NCI-H1930 (cell line): ENCODE measurements around the gene CIPC.

ENCODE experiments used
- DNase-seq, 2 experiments: peaks; one replicate each; lab custom pipeline; 2025; lab: John Stamatoyannopoulos, UW

CIPC gene

GRCh38 chr14:77126461-77126990 lies 28.5 kb downstream of the CIPC start:
- DNase-seq = no peak

GRCh38 chr14:77128414-77128891 lies 30.4 kb downstream of the CIPC start:
- DNase-seq = no peak

- no peak for DNase-seq
Observed at GRCh38 chr14:77130386-77130785, 32.3 kb downstream of the CIPC start.

GRCh38 chr14:77131206-77131605 lies 33.1 kb downstream of the CIPC start:
- no peak for DNase-seq

GRCh38 chr14:77131871-77132486 lies 33.9 kb downstream of the CIPC start:
- DNase-seq = no peak

GRCh38 chr14:77133720-77134338 lies 35.8 kb downstream of the CIPC start:
- DNase-seq = no peak

GRCh38 chr14:77139022-77139421 lies 41.0 kb downstream of the CIPC start:
- DNase-seq = no peak

- DNase-seq = peak; percentile 26 to 56
Observed at GRCh38 chr14:77139540-77140358, 41.7 kb downstream of the CIPC start.

- no peak for DNase-seq
Observed at GRCh38 chr14:77140359-77141213, 42.5 kb downstream of the CIPC start.

GRCh38 chr14:77141214-77142004 lies 43.4 kb downstream of the CIPC start, which contains the start of gene ZDHHC22:
ZDHHC22 (minus strand) TSS chr14:77141791; CDS start chr14:77139738, 2,053 bp downstream.
- DNase-seq = peak in 1 of 2 experiments; percentile 26

GRCh38 chr14:77142005-77142800 lies 44.1 kb downstream of the CIPC start:
- no peak for DNase-seq

GRCh38 chr14:77143071-77143470 lies 45.0 kb downstream of the CIPC start:
- no peak for DNase-seq

GRCh38 chr14:77144412-77145115 lies 46.5 kb downstream of the CIPC start:
- DNase-seq = no peak

GRCh38 chr14:77145975-77146740 lies 48.1 kb downstream of the CIPC start:
- no peak for DNase-seq

- DNase-seq = no peak
Observed at GRCh38 chr14:77148510-77149231, 50.6 kb downstream of the CIPC start.

- DNase-seq = peak in 1 of 2 experiments; percentile 23
Observed at GRCh38 chr14:77151245-77151644, 53.2 kb downstream of the CIPC start.

- no peak for DNase-seq
Observed at GRCh38 chr14:77151918-77152588, 54.0 kb downstream of the CIPC start.
